ENCODE measurements around the gene ADAMTS15. TPM values are rescaled to one million over a fixed set of nuclear protein-coding genes. Genes with fewer than 3 reads are reported as not detected.

Gene ADAMTS15
- total RNA-seq, 4 donors from 2014 or later, result 6.6 to 11.4 (median 10.3) TPM

GRCh38 chr11:130485983-130486382 is 37.5 kb downstream of the ADAMTS15 start:
- TF ChIP-seq EP300 (IDR thresholded peaks at IDR 0.05) (no peak), CTCF (IDR thresholded peaks at IDR 0.05) (no peak), POLR2AphosphoS5 (IDR thresholded peaks at IDR 0.05) (no peak), POLR2A (IDR thresholded peaks at IDR 0.05; ENCODE audit: low read depth) (no peak)
- DNase-seq (ENCODE audit: extremely low spot score), result no peak
- H3K36me3 ChIP-seq, result no peaks in the 10 kb centered on the region
- no peak overlapping the region for H3K4me3 ChIP-seq
- WGBS, result 84% methylated on average over 12 of the region's 14 CpGs
- no peak overlapping the region for H3K27ac ChIP-seq (replicated peaks in 1 of 4)
- H3K9me3 ChIP-seq, result no peaks in the 10 kb centered on the region
- H3K4me1 ChIP-seq, result peaks cover 0 to 5% (median under 1%) of the 10 kb centered on the region in 4 donors
- intact Hi-C loops (cut with DNase I), result no loop called here
- no peaks in the 10 kb centered on the region for H3K27me3 ChIP-seq

- Histone ChIP-seq H3K27ac (replicated peaks in 1 of 4) (no peak overlapping the region), H3K4me3 (no peak overlapping the region), H3K27me3 (no peaks in the 10 kb centered on the region), H3K4me1 (peaks cover 0 to 5% (median 0%) of the 10 kb centered on the region in 4 donors), H3K36me3 (no peaks in the 10 kb centered on the region), H3K9me3 (no peaks in the 10 kb centered on the region)
- DNase-seq (ENCODE audit: extremely low spot score), result peak; percentile 87
- 87% methylated on average over 16 of the region's 16 CpGs for WGBS
- TF ChIP-seq CTCF (IDR thresholded peaks at IDR 0.05) (no peak), POLR2A (IDR thresholded peaks at IDR 0.05; ENCODE audit: low read depth) (no peak), EP300 (IDR thresholded peaks at IDR 0.05) (no peak)
- intact Hi-C loops (cut with DNase I), result no loop called here
These were observed 38.0 kb downstream of the ADAMTS15 start for GRCh38 chr11:130486391-130486836.

GRCh38 chr11:130486987-130487923 is 38.8 kb downstream of the ADAMTS15 start:
- DNase-seq (ENCODE audit: extremely low spot score), result peak; percentile 83
- TF ChIP-seq CTCF (IDR thresholded peaks at IDR 0.05) (no peak), POLR2A (IDR thresholded peaks at IDR 0.05; ENCODE audit: low read depth) (no peak), POLR2AphosphoS5 (IDR thresholded peaks at IDR 0.05) (no peak), EP300 (IDR thresholded peaks at IDR 0.05) (no peak)
- intact Hi-C loops (cut with DNase I), result no loop called here
- Histone ChIP-seq H3K36me3 (no peaks in the 10 kb centered on the region), H3K9me3 (no peaks in the 10 kb centered on the region), H3K27ac (replicated peaks in 1 of 4) (no peak overlapping the region), H3K4me3 (no peak overlapping the region), H3K4me1 (peaks cover 0 to 5% (median 0%) of the 10 kb centered on the region in 4 donors), H3K27me3 (no peaks in the 10 kb centered on the region)
- 95% methylated on average over 23 of the region's 28 CpGs for WGBS

- intact Hi-C loops (cut with DNase I), result no loop called here
- peak; percentile 81 for DNase-seq (ENCODE audit: extremely low spot score)
- H3K36me3 ChIP-seq, result no peaks in the 10 kb centered on the region
- TF ChIP-seq POLR2A (IDR thresholded peaks at IDR 0.05; ENCODE audit: low read depth) (no peak), CTCF (IDR thresholded peaks at IDR 0.05) (no peak), POLR2AphosphoS5 (IDR thresholded peaks at IDR 0.05) (no peak), EP300 (IDR thresholded peaks at IDR 0.05) (no peak)
- H3K4me3 ChIP-seq, result no peak overlapping the region
- no peaks in the 10 kb centered on the region for H3K9me3 ChIP-seq
- H3K4me1 ChIP-seq, result peaks cover 0 to 5% (median 0%) of the 10 kb centered on the region in 4 donors
- peak overlapping the region in 1 of 4 donors; percentile 38 for H3K27ac ChIP-seq (replicated peaks in 1 of 4)
- WGBS, result 85% methylated on average over 12 of the region's 13 CpGs
- no peaks in the 10 kb centered on the region for H3K27me3 ChIP-seq
These were observed 39.7 kb downstream of the ADAMTS15 start for GRCh38 chr11:130487924-130488815.
